Measurements from ENCODE around the gene TRIP10.

TRIP10 gene

DNA sequence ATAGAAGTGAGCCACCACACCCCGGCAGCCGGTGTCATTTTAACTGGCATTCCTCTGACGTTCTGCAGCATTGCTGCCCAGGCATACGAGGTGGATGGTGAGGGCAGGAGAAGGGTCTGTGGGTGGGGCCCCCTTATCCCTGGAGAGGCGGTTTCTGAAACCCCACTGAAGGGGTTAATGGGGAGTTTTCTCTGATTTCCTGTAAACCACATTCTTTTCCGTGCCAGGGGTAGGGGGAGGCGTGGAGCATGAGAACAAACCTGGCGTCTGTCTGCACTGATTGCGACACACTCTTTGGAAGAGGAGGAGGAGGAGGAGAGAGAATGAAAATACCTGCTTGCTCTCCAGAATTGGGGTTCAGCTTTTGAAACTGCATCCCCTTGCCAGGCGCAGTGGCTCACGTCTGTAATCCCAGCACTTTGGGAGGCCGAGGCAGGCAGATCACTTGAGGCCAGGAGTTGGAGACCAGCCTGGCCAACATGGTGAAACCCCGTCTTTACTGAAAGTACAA lies 16.3 kb upstream of the TRIP10 start:
- in situ Hi-C loops (cut with MboI; ENCODE audit: low pct_unique_long_range_greater_than_20kb, low sequenced_read_pairs), result no loop called here

GRCh38 chr19:6723738-6724137 lies 15.7 kb upstream of the TRIP10 start:
- in situ Hi-C loops (cut with MboI; ENCODE audit: low pct_unique_long_range_greater_than_20kb, low sequenced_read_pairs), result no loop called here
- DNase-seq, result peak; percentile 78

More for the DNA sequence above, 16.3 kb upstream of the TRIP10 start:
- peak; percentile 53 for DNase-seq

GRCh38 chr19:6724631-6725492 lies 14.6 kb upstream of the TRIP10 start:
- no peak for DNase-seq
- in situ Hi-C loops (cut with MboI; ENCODE audit: low pct_unique_long_range_greater_than_20kb, low sequenced_read_pairs), result no loop called here

DNA sequence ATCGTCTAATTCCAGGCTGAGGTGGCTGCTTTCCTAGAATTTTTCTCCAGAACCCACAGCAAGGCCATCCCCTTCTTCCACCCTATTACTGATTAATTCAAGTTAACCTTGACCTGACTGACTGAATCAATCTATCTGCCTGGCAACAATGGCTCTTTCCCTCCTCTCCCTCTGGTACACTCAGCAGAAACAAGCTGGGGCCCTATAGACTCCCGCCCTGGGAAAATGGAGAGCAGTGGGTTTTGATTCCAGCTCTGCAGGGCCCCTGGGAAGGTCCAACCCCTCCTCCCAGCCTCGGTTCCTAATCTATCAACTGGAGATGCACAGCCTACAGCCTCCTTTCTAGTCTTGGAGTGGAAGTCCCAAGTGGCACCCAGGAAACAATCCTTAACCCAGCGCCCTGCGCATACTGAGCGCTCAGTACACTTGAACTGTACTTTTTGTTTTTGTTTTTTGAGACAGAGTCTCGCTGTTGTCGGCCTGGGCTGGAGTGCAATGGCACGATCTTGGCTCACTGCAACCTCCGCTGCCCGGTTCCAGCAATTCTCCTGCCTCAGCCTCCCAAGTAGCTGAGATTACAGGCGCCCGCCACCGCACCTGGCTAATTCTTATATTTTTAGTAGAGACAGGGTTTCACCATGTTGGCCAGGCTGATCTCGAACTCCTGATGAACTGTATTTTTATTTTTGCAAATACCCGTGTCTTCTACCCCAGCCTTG lies 13.8 kb upstream of the TRIP10 start:
- in situ Hi-C loops (cut with MboI; ENCODE audit: low pct_unique_long_range_greater_than_20kb, low sequenced_read_pairs), result no loop called here
- no peak for DNase-seq

DNA sequence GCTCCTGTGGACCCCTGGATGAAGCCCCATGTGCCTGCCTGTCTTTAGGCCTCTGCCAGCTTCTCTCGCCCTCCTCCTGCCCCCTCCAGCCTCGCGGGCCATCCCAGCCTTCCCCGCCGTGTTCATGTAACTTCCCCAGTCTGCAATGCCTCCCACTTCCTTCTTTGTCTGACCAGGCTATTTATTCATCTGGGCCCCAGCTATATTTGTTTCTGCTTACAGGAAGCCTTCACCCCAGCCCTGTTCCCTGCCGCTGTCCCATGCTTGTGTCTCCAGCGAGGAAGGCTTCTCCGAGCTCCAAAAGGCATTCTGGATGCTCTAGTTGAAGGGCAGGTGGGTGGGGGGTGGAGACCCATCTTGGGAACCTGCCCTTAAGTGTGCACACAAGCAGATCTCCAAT lies 11.1 kb upstream of the TRIP10 start:
- DNase-seq, result peak; percentile 81
- in situ Hi-C loops (cut with MboI; ENCODE audit: low pct_unique_long_range_greater_than_20kb, low sequenced_read_pairs), result no loop called here

- no peak for DNase-seq
- in situ Hi-C loops (cut with MboI; ENCODE audit: low pct_unique_long_range_greater_than_20kb, low sequenced_read_pairs), result no loop called here
Measured at GRCh38 chr19:6729573-6730152, 9.8 kb upstream of the TRIP10 start.

- no peak for DNase-seq
- in situ Hi-C loops (cut with MboI; ENCODE audit: low pct_unique_long_range_greater_than_20kb, low sequenced_read_pairs), result no loop called here
Measured at GRCh38 chr19:6730153-6730804, 9.2 kb upstream of the TRIP10 start.

GRCh38 chr19:6730941-6731670 lies 8.4 kb upstream of the TRIP10 start:
- in situ Hi-C loops (cut with MboI; ENCODE audit: low pct_unique_long_range_greater_than_20kb, low sequenced_read_pairs), result no loop called here
- no peak for DNase-seq

DNA sequence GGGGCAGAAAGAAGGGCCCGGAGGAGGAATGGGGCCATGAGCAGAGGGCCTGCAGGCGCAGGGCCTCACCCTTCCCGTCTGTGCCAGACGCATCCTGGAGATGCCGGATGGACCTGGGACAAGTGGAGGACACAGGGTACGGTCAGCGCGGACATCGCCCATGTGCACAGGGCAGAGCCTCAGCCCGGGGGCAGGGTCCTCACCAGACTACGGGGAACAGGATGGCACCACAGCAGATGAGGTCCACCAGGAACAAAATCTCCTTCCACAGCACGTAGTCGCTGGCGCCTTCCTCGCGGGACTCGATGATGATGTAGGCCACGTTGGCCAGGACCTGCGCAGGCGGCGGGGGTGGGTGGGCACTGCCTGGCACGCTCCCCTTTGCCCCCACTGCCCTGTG lies 7.7 kb upstream of the TRIP10 start:
- in situ Hi-C loops (cut with MboI; ENCODE audit: low pct_unique_long_range_greater_than_20kb, low sequenced_read_pairs), result no loop called here
- no peak for DNase-seq

- DNase-seq, result no peak
- in situ Hi-C loops (cut with MboI; ENCODE audit: low pct_unique_long_range_greater_than_20kb, low sequenced_read_pairs), result no loop called here
Measured at GRCh38 chr19:6732803-6733337, 6.6 kb upstream of the TRIP10 start.

DNA sequence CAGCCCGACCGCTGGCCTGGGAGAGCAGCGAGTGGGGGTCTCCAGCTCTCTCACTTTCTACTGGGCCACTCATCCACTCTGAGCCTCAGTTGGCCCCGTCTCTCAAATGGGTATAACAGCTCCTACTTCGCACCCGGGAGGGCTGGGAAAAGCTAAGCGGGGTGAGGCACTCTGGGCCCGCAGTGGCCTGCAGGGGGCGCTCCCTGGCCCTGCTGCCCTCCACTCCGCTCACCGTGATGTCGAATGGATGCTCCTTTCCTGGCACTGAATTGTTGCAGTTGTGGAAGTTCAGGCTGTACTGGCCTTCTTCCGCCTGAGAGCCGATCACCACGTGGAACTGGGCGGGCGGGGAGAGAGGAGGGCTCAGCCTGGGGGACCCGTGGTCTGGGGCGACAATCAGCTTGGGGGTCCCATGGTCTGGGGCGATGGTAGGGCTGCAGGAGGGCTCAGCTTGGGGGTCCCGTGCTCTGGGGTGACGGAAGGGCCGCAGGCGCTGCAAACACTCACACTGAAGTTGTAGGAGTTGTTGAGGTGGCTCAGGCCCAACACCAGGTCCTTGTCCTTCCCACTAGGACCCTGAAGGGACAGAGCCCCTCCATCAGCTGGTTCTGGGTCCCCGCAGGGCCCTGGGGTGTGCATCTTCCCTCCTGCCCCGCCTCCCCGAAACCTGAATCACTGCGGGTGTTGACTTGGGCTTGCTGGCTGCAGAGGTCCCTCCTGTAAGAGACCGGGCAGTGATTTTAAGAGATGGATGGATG lies 6.0 kb upstream of the TRIP10 start:
- in situ Hi-C loops (cut with MboI; ENCODE audit: low pct_unique_long_range_greater_than_20kb, low sequenced_read_pairs), result no loop called here

DNA sequence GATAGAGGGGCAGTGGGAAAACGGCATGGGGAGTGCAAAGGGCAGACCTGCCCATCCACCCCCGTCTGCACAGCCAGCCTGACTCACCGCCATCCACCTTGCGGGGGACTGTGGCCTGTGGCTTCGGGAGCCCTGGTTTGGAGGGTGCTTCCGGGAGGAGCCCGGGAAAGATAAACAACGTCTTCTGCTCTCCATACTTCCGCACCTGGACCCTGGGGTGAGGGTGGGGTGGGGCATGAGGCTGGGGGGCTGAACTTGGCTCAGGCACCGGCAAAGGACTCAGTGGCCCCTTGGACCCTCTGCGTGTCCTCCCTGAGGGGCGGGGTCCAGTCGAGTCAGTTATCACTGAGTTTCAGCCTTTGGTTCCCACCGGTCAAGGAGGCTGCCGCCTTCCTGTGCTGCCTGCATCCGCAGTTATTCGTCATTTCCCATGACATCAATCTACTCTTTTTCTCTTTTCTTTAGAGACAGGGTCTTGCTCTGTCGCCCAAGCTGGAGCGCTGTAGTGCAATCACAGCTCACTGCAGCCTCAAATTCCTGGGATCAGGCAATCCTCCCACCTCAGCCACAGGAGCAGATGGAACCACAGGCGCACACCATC lies 5.3 kb upstream of the TRIP10 start:
- DNase-seq, result no peak
- in situ Hi-C loops (cut with MboI; ENCODE audit: low pct_unique_long_range_greater_than_20kb, low sequenced_read_pairs), result no loop called here

More for the DNA sequence above, 6.0 kb upstream of the TRIP10 start:
- DNase-seq, result no peak

DNA sequence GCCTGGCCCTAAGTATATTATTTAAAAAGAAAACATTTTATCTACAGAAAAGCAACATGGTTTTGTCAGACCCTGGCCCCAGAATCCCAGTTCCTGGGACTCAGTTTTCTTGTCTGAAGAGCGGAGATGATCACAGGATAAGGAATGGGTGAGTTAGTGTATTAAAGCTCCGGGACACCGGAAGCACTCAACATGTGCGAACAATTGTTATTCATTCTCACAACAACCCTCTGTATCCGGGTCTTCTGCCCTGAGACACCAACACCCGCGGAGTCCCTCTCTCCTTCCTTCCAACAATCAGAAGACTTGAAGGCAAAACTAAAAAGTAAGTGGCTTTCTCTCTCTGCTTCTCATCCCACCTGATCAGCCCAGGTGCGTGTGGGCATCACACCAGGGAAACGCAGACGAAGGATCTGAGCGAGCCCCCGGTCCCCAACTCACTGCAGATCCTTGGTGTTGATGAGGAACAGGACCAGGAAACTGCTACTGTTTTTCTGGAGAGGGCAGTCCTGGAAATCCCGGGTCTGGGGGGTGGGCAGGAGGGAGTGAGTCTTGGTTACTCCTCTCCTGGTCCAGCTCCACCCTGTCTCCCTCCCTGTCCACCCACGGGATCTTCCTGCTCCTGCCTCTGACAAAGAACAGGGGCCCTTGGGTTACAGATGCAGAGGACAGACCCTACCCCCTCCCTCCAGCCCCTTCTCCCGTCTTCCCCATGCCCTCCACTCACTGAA lies 4.1 kb upstream of the TRIP10 start:
- in situ Hi-C loops (cut with MboI; ENCODE audit: low pct_unique_long_range_greater_than_20kb, low sequenced_read_pairs), result no loop called here
- DNase-seq, result no peak

DNA sequence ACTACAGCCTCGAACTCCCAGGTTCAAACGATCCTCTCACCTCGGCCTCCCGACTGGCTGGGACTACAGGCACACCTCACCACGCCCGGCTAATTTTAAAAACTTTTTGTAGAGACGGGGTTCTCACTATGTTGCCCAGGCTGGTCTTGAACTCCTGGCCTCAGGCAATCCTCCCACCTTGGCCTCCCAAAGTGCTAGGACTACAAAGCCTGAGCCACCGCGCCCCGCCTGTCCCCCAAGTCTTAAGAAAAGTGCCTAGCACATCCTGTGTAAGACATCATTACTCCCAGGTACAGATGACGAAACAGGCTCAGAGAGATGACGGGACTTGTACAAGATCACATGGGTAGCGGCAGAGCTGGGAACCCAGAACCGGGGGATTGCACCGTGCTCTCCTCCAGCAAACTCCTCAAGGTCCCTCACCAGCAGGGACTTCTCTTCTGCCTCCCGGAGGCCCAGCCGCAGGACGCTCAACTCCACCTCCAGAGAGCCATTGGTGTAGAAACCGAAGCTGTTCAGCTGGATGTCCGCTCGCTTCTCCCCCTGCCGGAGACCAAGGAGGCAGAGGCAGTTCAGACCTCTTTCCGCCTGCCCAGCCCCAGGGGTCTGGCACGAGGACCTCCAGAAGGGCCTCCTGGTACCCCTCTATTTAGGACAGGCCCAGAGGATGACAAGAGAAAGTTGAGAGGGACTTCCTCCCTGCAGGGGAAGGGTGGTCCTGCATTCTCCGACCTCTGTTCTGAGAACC lies 3.1 kb upstream of the TRIP10 start:
- peak; percentile 85 for DNase-seq
- in situ Hi-C loops (cut with MboI; ENCODE audit: low pct_unique_long_range_greater_than_20kb, low sequenced_read_pairs), result no loop called here

- no peak for DNase-seq
- in situ Hi-C loops (cut with MboI; ENCODE audit: low pct_unique_long_range_greater_than_20kb, low sequenced_read_pairs), result no loop called here
Measured at GRCh38 chr19:6736917-6737283, 2.6 kb upstream of the TRIP10 start.

- in situ Hi-C loops (cut with MboI; ENCODE audit: low pct_unique_long_range_greater_than_20kb, low sequenced_read_pairs), result no loop called here
- DNase-seq, result peak; percentile 100
Measured at GRCh38 chr19:6737284-6737872, 2.1 kb upstream of the TRIP10 start, which contains the start of gene GPR108. GPR108 (minus strand) TSS chr19:6737580; CDS start chr19:6737576, 4 bp downstream.

All from KBM-7 (cell line).